C4-2B (cell line): ENCODE results near the gene IRX3.

ENCODE experiments used
- H3K27ac ChIP-seq: fragments of 450-650 bp; 2 replicates; pipeline ENCODE4 v1.5.1; 2017
- ZFX ChIP-seq: fragments of 450-650 bp; IDR thresholded peaks from 2 replicates; pipeline ENCODE4 v1.6.1; 2017
- TF ChIP-seq, protein P1 (sequence below): fragments of 450-650 bp; conservative IDR thresholded peaks from 2 replicates; pipeline ENCODE4 v1.5.1; 2017; ENCODE audit warnings: mild to moderate bottlenecking

Gene IRX3

DNA sequence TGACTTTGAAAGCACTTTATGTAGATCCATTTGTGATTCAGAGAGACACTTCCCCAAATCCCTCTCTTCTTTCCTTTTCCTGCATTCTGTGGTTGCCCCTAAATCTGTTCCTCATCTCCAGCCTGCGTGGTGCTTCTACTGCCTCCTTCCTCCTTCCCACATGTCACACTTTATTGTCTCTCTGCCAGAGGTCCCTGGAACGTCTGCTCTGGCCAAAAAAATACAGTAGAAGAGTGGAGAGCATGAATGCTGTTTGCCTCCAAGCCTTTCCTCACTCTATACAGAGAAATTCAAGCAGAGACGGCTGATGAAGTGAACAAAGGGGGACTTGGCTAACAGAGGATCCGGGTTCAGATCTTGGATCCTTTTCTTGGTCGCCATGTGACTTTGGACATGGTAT lies 22.8 kb upstream of the IRX3 start:
- H3K27ac ChIP-seq = no peak overlapping the region
- TF ChIP-seq ZFX = no peak
- TF ChIP-seq, protein P1, sequence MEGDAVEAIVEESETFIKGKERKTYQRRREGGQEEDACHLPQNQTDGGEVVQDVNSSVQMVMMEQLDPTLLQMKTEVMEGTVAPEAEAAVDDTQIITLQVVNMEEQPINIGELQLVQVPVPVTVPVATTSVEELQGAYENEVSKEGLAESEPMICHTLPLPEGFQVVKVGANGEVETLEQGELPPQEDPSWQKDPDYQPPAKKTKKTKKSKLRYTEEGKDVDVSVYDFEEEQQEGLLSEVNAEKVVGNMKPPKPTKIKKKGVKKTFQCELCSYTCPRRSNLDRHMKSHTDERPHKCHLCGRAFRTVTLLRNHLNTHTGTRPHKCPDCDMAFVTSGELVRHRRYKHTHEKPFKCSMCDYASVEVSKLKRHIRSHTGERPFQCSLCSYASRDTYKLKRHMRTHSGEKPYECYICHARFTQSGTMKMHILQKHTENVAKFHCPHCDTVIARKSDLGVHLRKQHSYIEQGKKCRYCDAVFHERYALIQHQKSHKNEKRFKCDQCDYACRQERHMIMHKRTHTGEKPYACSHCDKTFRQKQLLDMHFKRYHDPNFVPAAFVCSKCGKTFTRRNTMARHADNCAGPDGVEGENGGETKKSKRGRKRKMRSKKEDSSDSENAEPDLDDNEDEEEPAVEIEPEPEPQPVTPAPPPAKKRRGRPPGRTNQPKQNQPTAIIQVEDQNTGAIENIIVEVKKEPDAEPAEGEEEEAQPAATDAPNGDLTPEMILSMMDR = no peak

DNA sequence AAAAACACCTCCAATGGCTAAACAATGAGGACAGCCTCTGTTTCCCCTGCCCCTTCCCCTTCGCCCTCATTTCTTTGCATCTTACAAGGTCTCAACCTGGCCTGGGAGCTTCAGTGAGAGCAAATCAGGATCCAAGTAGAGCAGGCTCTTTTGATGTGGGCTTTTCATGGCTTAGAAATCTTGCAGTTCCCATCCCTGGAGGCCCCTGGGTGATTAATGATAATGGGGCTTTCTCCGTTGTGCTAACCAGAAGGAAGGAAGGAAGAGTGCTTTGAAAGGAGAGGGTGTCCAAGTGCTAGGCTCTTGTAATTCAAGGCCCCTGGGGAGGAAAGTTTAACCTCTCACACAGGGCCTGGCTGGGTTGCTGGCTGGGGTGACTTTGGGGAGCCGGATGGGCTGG lies 18.5 kb upstream of the IRX3 start:
- H3K27ac ChIP-seq = no peak overlapping the region
- TF ChIP-seq, protein P1 = no peak
- TF ChIP-seq ZFX = no peak

DNA sequence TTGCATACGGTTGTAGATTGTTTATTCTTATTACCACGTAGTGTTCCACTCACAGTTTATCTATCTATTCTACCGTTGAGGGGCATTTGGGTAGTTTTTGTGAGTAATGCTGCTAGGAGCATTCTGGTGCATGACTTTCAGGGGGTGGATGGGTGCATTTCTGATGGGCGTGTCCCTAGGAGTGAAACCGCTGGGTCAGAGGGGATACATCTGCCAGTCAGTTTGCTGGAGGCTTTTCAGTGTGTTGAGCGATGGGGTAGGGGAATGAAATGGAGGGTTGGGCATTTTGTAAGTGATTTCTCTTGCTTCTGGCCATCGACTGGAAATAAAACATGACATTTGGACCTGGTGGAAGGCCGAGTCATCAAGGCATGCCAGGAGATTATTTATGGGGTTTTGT lies 17.0 kb upstream of the IRX3 start:
- H3K27ac ChIP-seq = no peak overlapping the region
- no peak for TF ChIP-seq ZFX
- TF ChIP-seq, protein P1 = no peak

DNA sequence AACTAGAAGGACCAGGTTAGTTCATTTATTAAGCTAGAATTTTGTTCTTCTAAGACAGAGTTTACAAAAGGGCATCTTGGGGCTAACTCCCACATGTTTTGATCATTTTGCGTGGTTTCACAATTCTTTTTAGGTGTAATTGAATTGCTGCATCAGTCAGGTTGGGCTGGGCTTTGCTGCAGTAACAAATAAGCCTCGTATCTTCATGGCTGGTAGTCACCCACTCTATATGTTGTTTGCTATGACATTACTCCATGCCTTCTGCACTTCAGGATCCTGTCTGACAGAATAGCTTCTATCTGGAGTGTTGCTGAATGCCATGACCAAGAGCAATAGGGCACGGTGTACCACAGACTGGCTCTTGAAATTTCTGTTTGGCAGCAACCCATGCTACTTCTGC lies 10.6 kb upstream of the IRX3 start:
- TF ChIP-seq, protein P1 = no peak
- TF ChIP-seq ZFX = no peak
- no peak overlapping the region for H3K27ac ChIP-seq

DNA sequence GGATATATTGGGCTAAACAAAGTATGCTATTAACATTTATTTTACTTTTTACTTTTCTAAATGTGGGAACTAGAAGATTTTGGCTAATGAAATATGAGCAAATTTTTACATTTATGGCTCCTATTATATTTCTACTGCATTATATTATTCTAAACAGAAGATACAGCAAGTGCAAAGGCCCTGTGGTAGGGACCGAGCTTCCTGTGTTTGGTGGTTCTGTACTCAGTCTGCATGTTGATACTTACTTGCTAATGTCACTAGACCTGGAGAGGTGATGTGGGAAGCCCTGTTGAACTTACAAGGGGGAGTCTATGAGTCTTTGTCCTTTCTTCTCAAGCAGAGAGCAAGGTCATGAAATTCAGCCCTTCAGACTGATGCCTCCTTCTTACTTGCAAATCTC lies 10.0 kb upstream of the IRX3 start:
- TF ChIP-seq ZFX = no peak
- TF ChIP-seq, protein P1 = no peak
- H3K27ac ChIP-seq = no peak overlapping the region

DNA sequence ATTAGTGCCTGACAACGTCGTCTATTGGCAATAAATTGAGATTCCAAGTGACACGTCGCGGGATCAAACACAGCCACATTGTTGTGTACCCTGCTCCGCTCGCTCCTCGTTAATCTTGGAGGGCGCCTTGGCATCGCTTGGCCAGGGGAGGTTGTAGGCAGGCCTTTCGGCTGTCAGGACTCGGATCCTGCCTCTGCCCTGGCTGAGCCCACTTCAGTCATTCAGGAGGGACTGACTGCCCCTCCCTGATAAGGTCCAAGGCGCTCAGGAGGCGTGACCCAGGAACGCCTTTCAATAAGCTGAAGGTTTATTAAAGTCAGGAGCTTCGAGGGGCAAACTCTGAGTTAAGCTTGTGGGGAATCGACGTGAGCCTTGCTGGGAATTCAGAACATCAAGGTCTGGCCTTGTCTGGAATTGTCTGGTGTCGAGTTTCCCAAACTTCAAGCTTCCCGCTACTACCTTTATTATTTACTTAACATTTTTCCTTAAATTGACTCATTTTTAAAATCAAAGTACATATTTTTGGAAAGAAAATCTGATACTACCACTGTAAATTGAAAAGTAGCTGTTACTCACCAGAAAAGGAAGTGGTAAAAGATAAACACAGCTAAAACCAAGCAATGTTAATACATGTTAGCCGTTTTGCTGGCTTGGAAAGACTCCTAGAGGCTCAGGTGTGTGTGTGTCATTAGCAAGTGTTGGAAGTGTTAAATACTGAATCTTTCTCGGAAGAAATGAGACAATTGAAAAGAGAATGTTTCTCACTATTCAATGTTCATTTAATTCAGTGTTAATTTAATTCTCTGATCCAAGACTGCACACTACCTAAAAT lies 5.3 kb upstream of the IRX3 start:
- TF ChIP-seq ZFX = no peak
- TF ChIP-seq, protein P1 = no peak
- no peak overlapping the region for H3K27ac ChIP-seq

DNA sequence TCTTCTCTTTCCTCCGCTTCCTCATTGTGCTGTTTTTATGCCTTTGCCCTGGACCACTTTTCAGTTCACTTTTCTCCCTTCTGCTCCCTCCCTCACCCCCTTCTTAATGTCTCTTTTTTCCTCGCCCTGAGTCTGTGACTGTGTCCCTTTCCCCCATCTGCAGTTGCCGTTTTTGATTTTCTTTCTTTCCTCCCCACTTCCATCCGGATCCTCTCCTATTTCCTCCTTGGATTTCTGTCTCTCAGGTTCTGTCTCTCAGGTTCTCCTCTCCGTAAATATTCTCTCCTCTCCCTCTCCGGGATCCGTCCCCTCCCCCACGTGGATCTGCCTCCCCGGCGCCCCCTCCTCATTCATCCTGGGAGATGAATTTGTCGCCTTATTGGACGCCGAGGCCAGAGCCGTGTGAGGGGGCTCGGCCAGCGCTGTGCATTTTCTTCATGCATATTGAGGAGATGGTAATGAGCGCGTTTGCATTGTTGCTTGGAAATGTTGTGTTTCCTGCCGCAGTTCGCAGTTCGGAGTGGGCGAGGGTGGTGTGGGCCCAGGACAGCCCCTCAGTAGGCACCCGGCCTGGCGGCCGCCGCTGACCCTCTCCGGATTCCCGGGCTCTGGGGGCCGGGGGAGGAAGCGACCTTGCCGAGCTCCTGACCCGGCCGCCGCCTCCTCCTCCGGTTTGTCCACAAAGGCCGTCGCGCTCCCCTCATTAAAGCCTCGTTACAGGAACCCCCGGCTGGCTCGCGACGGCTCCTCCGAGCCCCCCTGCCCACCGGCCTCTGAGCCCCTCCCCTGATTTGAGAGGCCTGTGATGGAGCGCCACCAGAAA lies 4.5 kb upstream of the IRX3 start:
- H3K27ac ChIP-seq = no peak overlapping the region
- no peak for TF ChIP-seq ZFX
- TF ChIP-seq, protein P1 = no peak
